ENCODE results near the gene INVS. TPM values are rescaled to one million over a fixed set of nuclear protein-coding genes. Genes with fewer than 3 reads are reported as not detected.
"Not testable (repeated sequence)": the region's sequence is repeated elsewhere in the genome, so short reads cannot be mapped to it uniquely, and the experiment has no call there.

Gene INVS
- polyA plus RNA-seq, 4 donors: 2.7 to 15.5 (median 6.4) TPM

DNA sequence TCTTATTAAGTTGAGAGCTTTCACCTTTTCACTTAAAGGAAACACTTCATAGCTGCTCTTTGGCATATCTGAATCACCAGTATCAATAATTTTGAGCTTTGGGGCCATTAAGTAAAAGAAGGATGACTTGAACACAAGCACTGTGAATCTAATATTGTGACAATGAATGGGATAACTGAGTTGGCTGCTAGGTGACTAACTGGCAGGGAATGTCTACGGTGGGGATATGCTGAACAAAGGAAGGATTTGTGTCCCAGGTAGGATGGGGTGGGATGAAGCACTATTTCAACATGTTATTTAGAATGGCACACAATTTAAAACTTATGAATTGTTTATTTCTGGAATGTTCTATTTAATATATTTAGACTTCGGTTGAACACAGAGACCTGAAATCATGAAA, 130.1 kb downstream of the INVS start:
- DNase-seq: no peak
- peaks cover 5 to 6% (median 5%) of the 10 kb centered on the region in 3 donors for H3K36me3 ChIP-seq (ENCODE audit: control insufficient read depth in 3 of 3, insufficient read depth in 2 of 3, low read depth in 1 of 3, low read length in 3 of 3)
- WGBS, 3 donors: 92 to 96% (median 95%) methylated on average over 2 of the region's 2 CpGs
- H3K27me3 ChIP-seq (ENCODE audit: control insufficient read depth in 3 of 3, insufficient read depth in 3 of 3, low read length in 3 of 3): no peaks in the 10 kb centered on the region
- no peaks in the 10 kb centered on the region for H3K4me1 ChIP-seq (ENCODE audit: control insufficient read depth in 3 of 3, insufficient read depth in 2 of 3, low read depth in 1 of 3, low read length in 2 of 3)
- no peaks in the 10 kb centered on the region for H3K9me3 ChIP-seq (ENCODE audit: control insufficient read depth in 2 of 2, insufficient read depth in 1 of 2, low read depth in 1 of 2, low read length in 1 of 2)
- H3K27ac ChIP-seq (ENCODE audit: low read depth in 1 of 3, low read length in 2 of 3): no peak overlapping the region
- H3K4me3 ChIP-seq (ENCODE audit: low read depth in 1 of 3, low read length in 3 of 3): no peak overlapping the region
- FAIRE-seq: no peak

DNA sequence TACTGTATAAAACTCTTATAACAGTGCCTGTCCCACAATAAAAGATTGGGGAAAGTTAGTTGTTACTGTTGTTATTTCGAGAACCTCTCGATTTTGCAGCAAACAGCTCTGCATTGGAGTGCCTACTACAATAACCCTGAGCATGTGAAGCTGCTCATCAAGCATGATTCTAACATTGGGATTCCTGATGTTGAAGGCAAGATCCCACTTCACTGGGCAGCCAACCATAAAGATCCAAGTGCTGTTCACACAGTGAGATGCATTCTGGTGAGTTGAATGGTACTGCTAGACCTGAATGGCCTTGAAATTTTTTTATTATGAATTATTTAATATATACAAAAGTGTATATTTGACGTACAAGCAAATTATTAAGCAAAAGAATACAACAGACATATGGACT, 130.5 kb downstream of the INVS start:
- Histone ChIP-seq H3K4me3 (ENCODE audit: low read depth in 1 of 3, low read length in 3 of 3) (no peak overlapping the region), H3K36me3 (ENCODE audit: control insufficient read depth in 3 of 3, insufficient read depth in 2 of 3, low read depth in 1 of 3, low read length in 3 of 3) (peaks cover 5 to 6% (median 5%) of the 10 kb centered on the region in 3 donors), H3K4me1 (ENCODE audit: control insufficient read depth in 3 of 3, insufficient read depth in 2 of 3, low read depth in 1 of 3, low read length in 2 of 3) (no peaks in the 10 kb centered on the region), H3K27me3 (ENCODE audit: control insufficient read depth in 3 of 3, insufficient read depth in 3 of 3, low read length in 3 of 3) (no peaks in the 10 kb centered on the region), H3K9me3 (ENCODE audit: control insufficient read depth in 2 of 2, insufficient read depth in 1 of 2, low read depth in 1 of 2, low read length in 1 of 2) (no peaks in the 10 kb centered on the region), H3K27ac (ENCODE audit: low read depth in 1 of 3, low read length in 2 of 3) (no peak overlapping the region)
- DNase-seq (no peak), FAIRE-seq (no peak)
- 94 to 98% (median 95%) methylated on average over 3 of the region's 3 CpGs for WGBS, 3 donors

DNA sequence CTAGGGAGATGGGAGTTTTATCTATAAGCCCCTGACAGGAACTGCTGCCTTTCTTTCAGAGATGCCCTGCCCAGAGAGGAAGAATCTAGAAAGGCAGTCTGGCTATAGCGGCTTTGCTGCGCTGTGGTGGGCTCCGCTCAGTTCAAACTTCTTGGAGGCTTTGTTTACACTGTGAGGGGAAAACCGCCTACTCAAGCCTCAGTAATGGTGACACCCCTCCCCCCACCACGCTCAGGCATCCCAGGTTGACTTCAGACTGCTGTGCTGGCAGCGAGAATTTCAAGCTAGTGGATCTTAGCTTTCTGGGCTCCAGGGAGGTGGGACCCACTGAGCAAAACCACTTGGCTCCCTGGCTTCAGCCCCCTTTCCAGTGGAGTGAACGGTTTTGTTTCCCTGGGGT, 137.9 kb downstream of the INVS start:
- H3K4me1 ChIP-seq (ENCODE audit: control insufficient read depth in 3 of 3, insufficient read depth in 2 of 3, low read depth in 1 of 3, low read length in 2 of 3); H3K4me3 ChIP-seq (ENCODE audit: low read depth in 1 of 3, low read length in 3 of 3); H3K9me3 ChIP-seq (ENCODE audit: control insufficient read depth in 2 of 2, insufficient read depth in 1 of 2, low read depth in 1 of 2, low read length in 1 of 2); H3K27ac ChIP-seq (ENCODE audit: low read depth in 1 of 3, low read length in 2 of 3); H3K27me3 ChIP-seq (ENCODE audit: control insufficient read depth in 3 of 3, insufficient read depth in 3 of 3, low read length in 3 of 3); FAIRE-seq; DNase-seq: not testable (repeated sequence)
- 94 to 97% (median 96%) methylated on average over 7 of the region's 7 CpGs for WGBS, 3 donors
- peaks cover 0 to 13% (median 5%) of the 10 kb centered on the region in 3 donors for H3K36me3 ChIP-seq (ENCODE audit: control insufficient read depth in 3 of 3, insufficient read depth in 2 of 3, low read depth in 1 of 3, low read length in 3 of 3)

DNA sequence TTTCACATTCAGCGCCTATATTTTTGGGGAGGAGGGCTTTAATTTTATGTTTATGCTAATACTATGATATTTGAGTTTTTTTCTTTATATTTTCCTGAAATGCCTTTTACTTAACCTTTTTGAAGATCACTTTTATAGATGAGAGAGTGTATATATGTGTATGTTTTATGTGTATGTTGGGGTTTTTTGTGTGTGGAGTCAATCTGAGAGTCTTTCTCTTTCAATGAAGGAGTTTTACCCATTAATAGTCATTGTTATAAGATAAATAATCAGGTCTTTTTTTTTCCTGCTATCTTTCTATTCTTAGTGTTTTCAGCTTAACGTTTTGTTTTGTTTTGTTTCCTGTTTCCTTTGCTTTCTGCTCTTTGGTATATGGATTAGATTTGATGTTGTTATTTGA, 141.5 kb downstream of the INVS start:
- no peak overlapping the region for H3K27ac ChIP-seq (ENCODE audit: low read depth in 1 of 3, low read length in 2 of 3)
- peaks cover 0 to 9% of the 10 kb centered on the region in 2 donors for H3K9me3 ChIP-seq (ENCODE audit: control insufficient read depth in 2 of 2, insufficient read depth in 1 of 2, low read depth in 1 of 2, low read length in 1 of 2)
- H3K4me1 ChIP-seq (ENCODE audit: control insufficient read depth in 3 of 3, insufficient read depth in 2 of 3, low read depth in 1 of 3, low read length in 2 of 3): no peaks in the 10 kb centered on the region
- FAIRE-seq (no peak), DNase-seq (no peak)
- WGBS, 3 donors: 74 to 87% (median 80%) methylated on average over 2 of the region's 2 CpGs
- no peak overlapping the region for H3K4me3 ChIP-seq (ENCODE audit: low read depth in 1 of 3, low read length in 3 of 3)
- H3K36me3 ChIP-seq (ENCODE audit: control insufficient read depth in 3 of 3, insufficient read depth in 2 of 3, low read depth in 1 of 3, low read length in 3 of 3): peaks cover 0 to 16% (median 6%) of the 10 kb centered on the region in 3 donors
- no peaks in the 10 kb centered on the region for H3K27me3 ChIP-seq (ENCODE audit: control insufficient read depth in 3 of 3, insufficient read depth in 3 of 3, low read length in 3 of 3)

DNA sequence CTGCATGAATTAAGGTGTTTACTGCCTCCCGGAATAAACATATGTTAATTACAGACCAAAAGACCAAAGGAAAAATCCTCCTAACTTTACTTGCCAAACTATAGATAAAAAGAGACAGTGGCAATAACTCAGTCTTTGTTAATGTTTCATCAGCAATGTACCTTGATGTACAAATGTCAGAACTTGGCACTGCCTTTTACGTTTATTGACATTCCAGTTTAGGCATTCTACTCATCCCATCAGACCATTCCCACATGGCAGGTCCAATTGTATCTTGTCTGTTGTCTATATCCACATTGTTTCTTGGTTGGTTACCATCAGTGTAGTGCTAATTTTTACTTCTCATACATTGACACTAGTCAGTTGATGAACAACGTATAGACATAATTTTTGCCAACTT, 168.2 kb downstream of the INVS start:
- H3K4me3 ChIP-seq (ENCODE audit: low read depth in 1 of 3, low read length in 3 of 3): no peak overlapping the region
- H3K27ac ChIP-seq (ENCODE audit: low read depth in 1 of 3, low read length in 2 of 3): no peak overlapping the region
- 95 to 97% (median 97%) methylated on average over 3 of the region's 3 CpGs for WGBS, 3 donors
- no peaks in the 10 kb centered on the region for H3K27me3 ChIP-seq (ENCODE audit: control insufficient read depth in 3 of 3, insufficient read depth in 3 of 3, low read length in 3 of 3)
- DNase-seq: no peak
- FAIRE-seq: no peak
- no peaks in the 10 kb centered on the region for H3K9me3 ChIP-seq (ENCODE audit: control insufficient read depth in 2 of 2, insufficient read depth in 1 of 2, low read depth in 1 of 2, low read length in 1 of 2)
- no peaks in the 10 kb centered on the region for H3K4me1 ChIP-seq (ENCODE audit: control insufficient read depth in 3 of 3, insufficient read depth in 2 of 3, low read depth in 1 of 3, low read length in 2 of 3)
- peaks cover 0 to 15% (median 1%) of the 10 kb centered on the region in 3 donors for H3K36me3 ChIP-seq (ENCODE audit: control insufficient read depth in 3 of 3, insufficient read depth in 2 of 3, low read depth in 1 of 3, low read length in 3 of 3)

DNA sequence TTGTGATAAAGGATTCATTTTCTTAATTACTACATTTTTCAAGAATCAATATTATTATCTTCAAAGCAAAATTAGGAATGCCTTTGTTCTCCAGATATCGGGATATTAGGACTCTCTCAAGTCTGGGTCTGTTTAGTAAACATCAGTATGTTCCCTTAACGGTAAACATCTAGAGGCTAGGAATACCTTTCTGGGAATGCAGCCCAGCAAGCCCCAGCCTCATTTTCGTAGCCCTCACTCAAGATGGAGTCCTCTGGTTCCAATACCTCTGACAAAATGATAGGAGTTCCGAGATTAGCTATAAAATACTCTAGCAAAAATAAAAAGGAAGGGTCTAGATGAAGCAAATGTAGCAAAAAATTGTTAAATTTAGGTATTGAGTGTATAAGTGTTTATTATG, 169.2 kb downstream of the INVS start:
- Histone ChIP-seq H3K4me3 (ENCODE audit: low read depth in 1 of 3, low read length in 3 of 3) (no peak overlapping the region), H3K9me3 (ENCODE audit: control insufficient read depth in 2 of 2, insufficient read depth in 1 of 2, low read depth in 1 of 2, low read length in 1 of 2) (no peaks in the 10 kb centered on the region), H3K36me3 (ENCODE audit: control insufficient read depth in 3 of 3, insufficient read depth in 2 of 3, low read depth in 1 of 3, low read length in 3 of 3) (peaks cover 2 to 18% (median 3%) of the 10 kb centered on the region in 3 donors), H3K27me3 (ENCODE audit: control insufficient read depth in 3 of 3, insufficient read depth in 3 of 3, low read length in 3 of 3) (no peaks in the 10 kb centered on the region), H3K27ac (ENCODE audit: low read depth in 1 of 3, low read length in 2 of 3) (no peak overlapping the region), H3K4me1 (ENCODE audit: control insufficient read depth in 3 of 3, insufficient read depth in 2 of 3, low read depth in 1 of 3, low read length in 2 of 3) (no peaks in the 10 kb centered on the region)
- no peak for DNase-seq
- WGBS, 3 donors: 90 to 94% (median 92%) methylated on average over 4 of the region's 4 CpGs
- FAIRE-seq: no peak

DNA sequence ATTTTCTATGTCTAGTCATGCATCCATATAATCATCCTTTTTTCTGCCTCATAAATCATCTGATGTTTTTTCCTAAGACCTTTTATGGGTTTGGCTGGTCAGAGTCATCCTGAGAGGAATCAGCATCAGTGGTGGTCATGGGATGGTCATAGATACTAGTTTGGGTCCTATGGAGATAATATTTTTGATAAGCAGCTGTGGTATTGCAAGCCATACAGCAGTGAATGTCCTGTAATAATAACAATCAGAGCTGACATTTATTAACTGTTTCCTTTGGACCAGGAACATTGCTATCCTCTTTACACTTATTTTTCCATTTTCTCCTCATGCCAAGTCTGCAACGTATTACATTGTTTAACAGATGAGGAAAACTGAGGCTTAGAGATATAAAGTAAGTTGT, 170.6 kb downstream of the INVS start:
- 90 to 93% (median 93%) methylated on average over 1 of the region's 1 CpG for WGBS, 3 donors
- H3K36me3 ChIP-seq (ENCODE audit: control insufficient read depth in 3 of 3, insufficient read depth in 2 of 3, low read depth in 1 of 3, low read length in 3 of 3): peaks cover 2 to 22% (median 3%) of the 10 kb centered on the region in 3 donors
- H3K9me3 ChIP-seq (ENCODE audit: control insufficient read depth in 2 of 2, insufficient read depth in 1 of 2, low read depth in 1 of 2, low read length in 1 of 2): no peaks in the 10 kb centered on the region
- H3K27me3 ChIP-seq (ENCODE audit: control insufficient read depth in 3 of 3, insufficient read depth in 3 of 3, low read length in 3 of 3): no peaks in the 10 kb centered on the region
- H3K4me1 ChIP-seq (ENCODE audit: control insufficient read depth in 3 of 3, insufficient read depth in 2 of 3, low read depth in 1 of 3, low read length in 2 of 3): no peaks in the 10 kb centered on the region
- no peak overlapping the region for H3K4me3 ChIP-seq (ENCODE audit: low read depth in 1 of 3, low read length in 3 of 3)
- no peak overlapping the region for H3K27ac ChIP-seq (ENCODE audit: low read depth in 1 of 3, low read length in 2 of 3)
- no peak for DNase-seq
- FAIRE-seq: no peak

DNA sequence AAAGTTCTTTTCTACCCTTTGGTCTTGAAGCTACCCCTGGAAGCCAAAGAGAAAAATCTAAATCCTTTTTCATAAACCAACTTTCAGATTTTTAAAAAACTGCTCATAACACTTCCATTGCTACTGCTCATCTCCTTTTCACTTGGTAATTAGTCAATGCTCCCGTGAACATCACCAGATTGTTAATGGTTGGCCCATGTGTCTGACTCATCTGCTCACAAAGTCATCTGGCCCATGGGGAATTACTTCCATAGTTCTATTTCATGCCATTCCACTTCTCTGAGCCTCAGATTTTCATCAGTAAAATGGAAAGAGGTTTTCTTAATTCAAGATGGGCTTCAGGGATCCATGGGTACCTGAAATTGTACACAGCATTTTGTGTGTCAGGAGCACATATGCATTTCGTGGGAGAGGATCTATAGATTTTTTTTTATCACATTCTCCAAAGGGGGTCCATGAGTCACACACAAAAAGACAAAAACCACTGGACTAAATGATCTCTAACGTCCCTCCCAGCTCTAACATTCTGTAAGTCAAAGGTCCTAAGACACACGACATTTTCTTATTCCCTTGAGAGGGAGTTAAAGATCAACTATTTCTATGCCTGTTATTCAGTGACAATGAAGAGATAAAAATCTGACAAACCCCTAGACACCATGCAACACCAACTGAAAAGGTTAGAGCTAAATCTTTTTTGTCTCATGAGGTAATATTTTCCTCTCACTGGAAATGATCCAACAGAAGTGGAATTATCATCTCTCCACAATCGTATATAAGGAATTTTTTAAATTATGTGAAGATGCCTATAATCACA, 178.3 kb downstream of the INVS start:
- WGBS, 3 donors: 77 to 83% (median 80%) methylated on average over 5 of the region's 5 CpGs
- DNase-seq: no peak
- Histone ChIP-seq H3K27me3 (ENCODE audit: control insufficient read depth in 3 of 3, insufficient read depth in 3 of 3, low read length in 3 of 3) (no peaks in the 10 kb centered on the region), H3K4me1 (ENCODE audit: control insufficient read depth in 3 of 3, insufficient read depth in 2 of 3, low read depth in 1 of 3, low read length in 2 of 3) (no peaks in the 10 kb centered on the region), H3K9me3 (ENCODE audit: control insufficient read depth in 2 of 2, insufficient read depth in 1 of 2, low read depth in 1 of 2, low read length in 1 of 2) (no peaks in the 10 kb centered on the region), H3K27ac (ENCODE audit: low read depth in 1 of 3, low read length in 2 of 3) (no peak overlapping the region), H3K36me3 (ENCODE audit: control insufficient read depth in 3 of 3, insufficient read depth in 2 of 3, low read depth in 1 of 3, low read length in 3 of 3) (peaks cover 4 to 13% (median 4%) of the 10 kb centered on the region in 3 donors), H3K4me3 (ENCODE audit: low read depth in 1 of 3, low read length in 3 of 3) (no peak overlapping the region)
- FAIRE-seq: no peak

DNA sequence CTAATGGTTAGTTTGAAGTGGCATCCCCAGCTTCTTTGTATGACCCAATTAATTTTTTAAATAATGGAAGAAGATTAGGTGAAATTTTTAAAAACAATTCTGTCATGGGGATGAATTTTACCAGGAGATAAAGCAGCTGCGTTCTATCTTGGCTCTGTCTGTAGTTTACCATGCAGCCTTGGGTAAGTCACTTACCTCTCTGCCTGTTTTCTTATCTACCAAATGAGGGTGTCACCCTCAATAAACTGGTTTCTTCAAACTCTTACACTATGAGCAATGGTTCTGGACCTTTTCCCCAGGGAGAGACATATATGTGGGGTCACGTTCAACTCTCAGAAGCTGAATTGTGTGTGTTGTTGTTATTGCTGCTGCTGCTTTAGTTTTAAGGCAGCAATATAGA, 182.0 kb downstream of the INVS start:
- Histone ChIP-seq H3K4me3 (ENCODE audit: low read depth in 1 of 3, low read length in 3 of 3) (no peak overlapping the region), H3K9me3 (ENCODE audit: control insufficient read depth in 2 of 2, insufficient read depth in 1 of 2, low read depth in 1 of 2, low read length in 1 of 2) (peaks cover 0 to 18% of the 10 kb centered on the region in 2 donors), H3K36me3 (ENCODE audit: control insufficient read depth in 3 of 3, insufficient read depth in 2 of 3, low read depth in 1 of 3, low read length in 3 of 3) (peaks cover 6 to 17% (median 8%) of the 10 kb centered on the region in 3 donors), H3K27me3 (ENCODE audit: control insufficient read depth in 3 of 3, insufficient read depth in 3 of 3, low read length in 3 of 3) (no peaks in the 10 kb centered on the region), H3K4me1 (ENCODE audit: control insufficient read depth in 3 of 3, insufficient read depth in 2 of 3, low read depth in 1 of 3, low read length in 2 of 3) (no peaks in the 10 kb centered on the region), H3K27ac (ENCODE audit: low read depth in 1 of 3, low read length in 2 of 3) (no peak overlapping the region)
- WGBS, 3 donors: 95 to 96% (median 96%) methylated on average over 2 of the region's 2 CpGs
- no peak for DNase-seq
- FAIRE-seq: no peak

All from small intestine (tissue), 7 donors.